ENCODE data around the gene CMTR1. TPM values are rescaled to one million over a fixed set of nuclear protein-coding genes. Genes with fewer than 3 reads are reported as not detected.

CMTR1 gene
- total RNA-seq, 1 experiment from 2014 or later: 28.7 TPM

GRCh38 chr6:37513155-37513554, 80.1 kb downstream of the CMTR1 start:
- ChIA-PET POLR2A (no interaction called here), RAD21 (ENCODE audit: low non-redundant PET in 1 of 2, low total read pairs in 2 of 2, uncharacterized antibody in 2 of 2, unreplicated experiment in 2 of 2) (no interaction called here), CTCF (interaction anchor here (2.1 kb wide), 1 partner anchor 13 kb away, joined by 6 read pairs; no protein-coding TSS in a partner anchor)
- no peak overlapping the region for H2AFZ ChIP-seq (ENCODE audit: low read depth, low read length, poor library complexity, severe bottlenecking)
- intact Hi-C loops (cut with micrococcal nuclease): no loop called here
- TF ChIP-seq ZNF274 (IDR thresholded peaks at IDR 0.05; ENCODE audit: low read depth, low read length): no peak
- no peak for TF ChIP-seq EGR1 (IDR thresholded peaks at IDR 0.05; ENCODE audit: low read depth)
- no peak for TF ChIP-seq POLR2A (IDR thresholded peaks at IDR 0.05; ENCODE audit: borderline replicate concordance, extremely low read depth, insufficient read depth, insufficient read length)
- no peak for TF ChIP-seq CBX3 (IDR thresholded peaks at IDR 0.05; ENCODE audit: low read depth)
- no peak for TF ChIP-seq TCF7L2 (IDR thresholded peaks at IDR 0.05; ENCODE audit: borderline replicate concordance, extremely low read depth, insufficient read depth, insufficient read length)
- no peak for TF ChIP-seq SP1 (IDR thresholded peaks at IDR 0.05; ENCODE audit: low read depth)
- TF ChIP-seq EZH2phosphoT487 (IDR thresholded peaks at IDR 0.05; ENCODE audit: borderline replicate concordance): no peak
- no peak for TF ChIP-seq SIN3A (IDR thresholded peaks at IDR 0.05; ENCODE audit: low read depth)
- H3K4me3 ChIP-seq (replicated peaks in 1 of 2; ENCODE audit: low read depth in 1 of 2, low read length in 2 of 2): no peak overlapping the region
- no peak overlapping the region for H3K9ac ChIP-seq (ENCODE audit: low read length)
- H3K9me3 ChIP-seq (ENCODE audit: control insufficient read depth in 1 of 2, insufficient read depth in 1 of 2, low read depth in 1 of 2, low read length in 2 of 2): no peaks in the 10 kb centered on the region
- no peak for DNase-seq (ENCODE audit: low read depth, low spot score)
- no peaks in the 10 kb centered on the region for H3K36me3 ChIP-seq (ENCODE audit: control insufficient read depth in 1 of 2, insufficient read depth in 2 of 2, low read length in 2 of 2)
- H3K9me2 ChIP-seq (ENCODE audit: insufficient read depth): no peaks in the 10 kb centered on the region
- no peaks in the 10 kb centered on the region for H4K20me1 ChIP-seq (ENCODE audit: insufficient read depth)
- H3K27me3 ChIP-seq (ENCODE audit: insufficient read depth, low read length): no peaks in the 10 kb centered on the region
- no peak for ATAC-seq
- no TSS peak for BruUV-seq (replicated peaks)
- H3K27ac ChIP-seq (ENCODE audit: low read depth, low read length): no peak overlapping the region
- H3K4me1 ChIP-seq (ENCODE audit: control insufficient read depth in 1 of 2, insufficient read depth in 2 of 2, low read length in 2 of 2): 0 out of 4 replicates have a peak, but pooled peaks cover 0 to 5% of the 10 kb centered on the region in 2 experiments
- H3K79me2 ChIP-seq (ENCODE audit: insufficient read depth, low read length): no peaks in the 10 kb centered on the region
- no peak overlapping the region for H3K4me2 ChIP-seq (ENCODE audit: low read length)

GRCh38 chr6:37513576-37513975, 80.6 kb downstream of the CMTR1 start:
- Histone ChIP-seq H3K27ac (ENCODE audit: low read depth, low read length) (no peak overlapping the region), H3K9ac (ENCODE audit: low read length) (no peak overlapping the region), H3K79me2 (ENCODE audit: insufficient read depth, low read length) (no peaks in the 10 kb centered on the region), H2AFZ (ENCODE audit: low read depth, low read length, poor library complexity, severe bottlenecking) (no peak overlapping the region), H3K4me3 (replicated peaks in 1 of 2; ENCODE audit: low read depth in 1 of 2, low read length in 2 of 2) (no peak overlapping the region), H3K4me1 (ENCODE audit: control insufficient read depth in 1 of 2, insufficient read depth in 2 of 2, low read length in 2 of 2) (0 out of 4 replicates have a peak, but pooled peaks cover 0 to 5% of the 10 kb centered on the region in 2 experiments), H3K9me3 (ENCODE audit: control insufficient read depth in 1 of 2, insufficient read depth in 1 of 2, low read depth in 1 of 2, low read length in 2 of 2) (no peaks in the 10 kb centered on the region), H3K4me2 (ENCODE audit: low read length) (no peak overlapping the region), H3K36me3 (ENCODE audit: control insufficient read depth in 1 of 2, insufficient read depth in 2 of 2, low read length in 2 of 2) (no peaks in the 10 kb centered on the region), H3K27me3 (ENCODE audit: insufficient read depth, low read length) (no peaks in the 10 kb centered on the region), H4K20me1 (ENCODE audit: insufficient read depth) (no peaks in the 10 kb centered on the region), H3K9me2 (ENCODE audit: insufficient read depth) (no peaks in the 10 kb centered on the region)
- TF ChIP-seq EZH2 (IDR thresholded peaks at IDR 0.05): no peak
- no peak for TF ChIP-seq ZNF274 (IDR thresholded peaks at IDR 0.05; ENCODE audit: low read depth, low read length)
- no peak for TF ChIP-seq CEBPB (IDR thresholded peaks at IDR 0.05; ENCODE audit: low read depth)
- no peak for TF ChIP-seq SIN3A (IDR thresholded peaks at IDR 0.05; ENCODE audit: low read depth)
- TF ChIP-seq POLR2AphosphoS5 (IDR thresholded peaks at IDR 0.05; ENCODE audit: low read depth, low read length): no peak
- TF ChIP-seq RAD21 (IDR thresholded peaks at IDR 0.05; ENCODE audit: low read depth): no peak
- ChIA-PET CTCF (no interaction called here), POLR2A (no interaction called here), RAD21 (ENCODE audit: low non-redundant PET in 1 of 2, low total read pairs in 2 of 2, uncharacterized antibody in 2 of 2, unreplicated experiment in 2 of 2) (no interaction called here)
- intact Hi-C loops (cut with micrococcal nuclease): no loop called here
- DNase-seq (ENCODE audit: low read depth, low spot score) (no peak), ATAC-seq (no peak)
- BruUV-seq (replicated peaks): no TSS peak

Data from HCT116 (cell line).